ENCODE data around the gene TRAM2. TPM values are rescaled to one million over a fixed set of nuclear protein-coding genes. Genes with fewer than 3 reads are reported as not detected.

Gene TRAM2
- total RNA-seq, 1 experiment from 2014 or later: 21.3 TPM

DNA sequence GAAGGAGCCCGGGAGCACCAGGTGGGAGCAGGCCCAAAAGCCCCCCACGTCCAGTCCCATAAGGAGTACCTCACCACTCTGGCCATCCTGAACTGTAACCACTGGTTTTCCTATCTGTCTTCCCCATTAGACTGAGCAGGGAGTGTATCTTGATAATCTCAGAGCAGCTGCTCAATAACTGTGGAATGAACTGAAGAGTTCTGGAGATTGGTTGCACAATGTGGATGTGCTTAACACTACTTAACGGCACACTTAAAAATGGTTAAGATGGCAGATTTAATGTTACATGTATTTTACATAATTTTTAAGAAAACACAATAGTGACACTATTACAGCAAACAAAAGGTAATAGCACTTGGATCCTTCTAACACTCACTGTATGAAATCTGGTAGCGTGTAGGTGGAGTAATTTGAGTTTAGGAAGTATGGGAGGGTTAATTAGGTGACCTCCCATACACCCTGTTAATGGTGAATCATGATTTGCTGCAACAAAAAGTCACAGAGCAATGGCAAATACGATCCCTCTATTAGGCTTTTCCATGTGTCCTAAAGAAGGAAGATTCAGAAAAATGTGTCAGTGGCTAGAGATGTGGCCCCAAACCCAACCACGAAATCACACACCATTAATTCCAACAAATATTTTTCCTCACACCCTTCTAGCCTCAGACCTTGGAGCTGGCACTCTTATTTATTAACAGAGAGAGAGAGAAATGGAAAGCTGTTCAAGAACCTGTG lies 18.4 kb downstream of the TRAM2 start (continued):
- no peak for TF ChIP-seq CBX3 (IDR thresholded peaks at IDR 0.05; ENCODE audit: low read depth)
- no peak for TF ChIP-seq POLR2AphosphoS5 (IDR thresholded peaks at IDR 0.05; ENCODE audit: low read depth, low read length)
- TF ChIP-seq POLR2A (IDR thresholded peaks at IDR 0.05; ENCODE audit: borderline replicate concordance, extremely low read depth, insufficient read depth, insufficient read length): no peak
- TF ChIP-seq, protein P1, sequence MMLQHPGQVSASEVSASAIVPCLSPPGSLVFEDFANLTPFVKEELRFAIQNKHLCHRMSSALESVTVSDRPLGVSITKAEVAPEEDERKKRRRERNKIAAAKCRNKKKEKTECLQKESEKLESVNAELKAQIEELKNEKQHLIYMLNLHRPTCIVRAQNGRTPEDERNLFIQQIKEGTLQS (IDR thresholded peaks at IDR 0.05): no peak
- no peak for TF ChIP-seq RAD21 (IDR thresholded peaks at IDR 0.05; ENCODE audit: low read depth)
- TF ChIP-seq ZBTB33 (IDR thresholded peaks at IDR 0.05; ENCODE audit: extremely low read depth, insufficient replicate concordance, low read length): no peak
- no peak for TF ChIP-seq MAX (IDR thresholded peaks at IDR 0.05)

- Histone ChIP-seq H4K20me1 (ENCODE audit: insufficient read depth) (no peaks in the 10 kb centered on the region), H3K9me2 (ENCODE audit: insufficient read depth) (no peaks in the 10 kb centered on the region), H3K79me2 (ENCODE audit: insufficient read depth, low read length) (peaks cover 49% of the 10 kb centered on the region), H3K9ac (ENCODE audit: low read length) (no peak overlapping the region), H3K9me3 (ENCODE audit: control insufficient read depth in 1 of 2, insufficient read depth in 1 of 2, low read depth in 1 of 2, low read length in 2 of 2) (no peaks in the 10 kb centered on the region), H3K27me3 (ENCODE audit: insufficient read depth, low read length) (no peaks in the 10 kb centered on the region), H3K4me1 (ENCODE audit: control insufficient read depth in 1 of 2, insufficient read depth in 2 of 2, low read length in 2 of 2) (peaks cover 0 to 12% of the 10 kb centered on the region in 2 experiments; a peak in 1 of 4 replicates), H2AFZ (ENCODE audit: low read depth, low read length, poor library complexity, severe bottlenecking) (no peak overlapping the region), H3K36me3 (ENCODE audit: control insufficient read depth in 1 of 2, insufficient read depth in 2 of 2, low read length in 2 of 2) (no peaks in the 10 kb centered on the region), H3K27ac (ENCODE audit: low read depth, low read length) (no peak overlapping the region), H3K4me3 (replicated peaks in 1 of 2; ENCODE audit: low read depth in 1 of 2, low read length in 2 of 2) (no peak overlapping the region), H3K4me2 (ENCODE audit: low read length) (no peak overlapping the region)
- BruUV-seq (replicated peaks): no TSS peak
- RAD21 ChIA-PET (ENCODE audit: low non-redundant PET in 1 of 2, low total read pairs in 2 of 2, uncharacterized antibody in 2 of 2, unreplicated experiment in 2 of 2): no interaction called here
- DNase-seq (ENCODE audit: low read depth, low spot score) (no peak), ATAC-seq (no peak)
- CTCF ChIA-PET: no interaction called here
- POLR2A ChIA-PET: no interaction called here
- intact Hi-C loops (cut with micrococcal nuclease): no loop called here
- no peak for TF ChIP-seq RAD21 (IDR thresholded peaks at IDR 0.05; ENCODE audit: low read depth)
- TF ChIP-seq YY1 (IDR thresholded peaks at IDR 0.05; ENCODE audit: extremely low read depth, insufficient replicate concordance, low read depth, low read length): no peak
- no peak for TF ChIP-seq ZBTB33 (IDR thresholded peaks at IDR 0.05; ENCODE audit: extremely low read depth, insufficient replicate concordance, low read length)
- no peak for TF ChIP-seq CBX3 (IDR thresholded peaks at IDR 0.05; ENCODE audit: low read depth)
- no peak for TF ChIP-seq TCF7L2 (IDR thresholded peaks at IDR 0.05; ENCODE audit: borderline replicate concordance, extremely low read depth, insufficient read depth, insufficient read length)
- TF ChIP-seq EZH2 (IDR thresholded peaks at IDR 0.05): no peak
- TF ChIP-seq FOSL1 (IDR thresholded peaks at IDR 0.05; ENCODE audit: low read depth): no peak
- TF ChIP-seq ELF1 (IDR thresholded peaks at IDR 0.05; ENCODE audit: borderline replicate concordance, low read depth): no peak
- no peak for TF ChIP-seq CEBPB (IDR thresholded peaks at IDR 0.05; ENCODE audit: low read depth)
- no peak for TF ChIP-seq SRF (IDR thresholded peaks at IDR 0.05; ENCODE audit: low read depth)
- TF ChIP-seq JUND (IDR thresholded peaks at IDR 0.05): no peak
- TF ChIP-seq ZFX (IDR thresholded peaks at IDR 0.05): no peak
- no peak for TF ChIP-seq POLR2AphosphoS5 (IDR thresholded peaks at IDR 0.05; ENCODE audit: low read depth, low read length)
- no peak for TF ChIP-seq ZNF274 (IDR thresholded peaks at IDR 0.05; ENCODE audit: low read depth, low read length)
- TF ChIP-seq EGR1 (IDR thresholded peaks at IDR 0.05; ENCODE audit: low read depth): no peak
- TF ChIP-seq POLR2A (IDR thresholded peaks at IDR 0.05; ENCODE audit: borderline replicate concordance, extremely low read depth, insufficient read depth, insufficient read length): no peak
- TF ChIP-seq, protein P1 (IDR thresholded peaks at IDR 0.05): no peak
Observed at GRCh38 chr6:52557389-52558265, 19.2 kb downstream of the TRAM2 start.
